ENCODE data around the gene ADAM22. TPM values are rescaled to one million over a fixed set of nuclear protein-coding genes. Genes with fewer than 3 reads are reported as not detected.
"Not testable (repeated sequence)": the region's sequence is repeated elsewhere in the genome, so short reads cannot be mapped to it uniquely, and the experiment has no call there.

The ADAM22 gene
- total RNA-seq, 1 donor from 2014 or later: 1.6 TPM

DNA sequence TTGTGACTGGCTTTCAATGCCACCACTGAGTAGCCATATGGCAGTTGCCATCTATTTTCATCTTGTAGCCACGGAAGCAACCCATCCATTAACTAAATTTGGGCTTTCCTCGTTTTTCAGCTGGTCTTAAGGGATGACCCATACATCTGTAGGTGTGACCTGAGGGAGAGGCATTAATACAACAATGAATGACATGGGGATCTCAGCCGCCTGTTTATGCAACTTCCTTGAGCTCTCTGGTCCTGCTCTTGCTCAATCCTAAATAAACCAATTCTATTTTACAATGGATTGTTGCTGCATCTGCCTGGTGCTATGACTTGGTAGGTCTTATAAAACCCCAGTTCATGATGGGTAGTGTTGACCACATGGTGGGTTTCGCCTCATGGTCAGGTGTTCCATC is 21.9 kb upstream of the ADAM22 start:
- no peaks in the 10 kb centered on the region for H3K4me1 Mint-ChIP-seq (ENCODE audit: low read depth)
- H3K36me3 Mint-ChIP-seq (ENCODE audit: low read depth): peaks cover 3% of the 10 kb centered on the region
- H3K27me3 Mint-ChIP-seq (ENCODE audit: low read depth): no peaks in the 10 kb centered on the region
- no peak for DNase-seq (ENCODE audit: low spot score)
- TF ChIP-seq, protein P1, sequence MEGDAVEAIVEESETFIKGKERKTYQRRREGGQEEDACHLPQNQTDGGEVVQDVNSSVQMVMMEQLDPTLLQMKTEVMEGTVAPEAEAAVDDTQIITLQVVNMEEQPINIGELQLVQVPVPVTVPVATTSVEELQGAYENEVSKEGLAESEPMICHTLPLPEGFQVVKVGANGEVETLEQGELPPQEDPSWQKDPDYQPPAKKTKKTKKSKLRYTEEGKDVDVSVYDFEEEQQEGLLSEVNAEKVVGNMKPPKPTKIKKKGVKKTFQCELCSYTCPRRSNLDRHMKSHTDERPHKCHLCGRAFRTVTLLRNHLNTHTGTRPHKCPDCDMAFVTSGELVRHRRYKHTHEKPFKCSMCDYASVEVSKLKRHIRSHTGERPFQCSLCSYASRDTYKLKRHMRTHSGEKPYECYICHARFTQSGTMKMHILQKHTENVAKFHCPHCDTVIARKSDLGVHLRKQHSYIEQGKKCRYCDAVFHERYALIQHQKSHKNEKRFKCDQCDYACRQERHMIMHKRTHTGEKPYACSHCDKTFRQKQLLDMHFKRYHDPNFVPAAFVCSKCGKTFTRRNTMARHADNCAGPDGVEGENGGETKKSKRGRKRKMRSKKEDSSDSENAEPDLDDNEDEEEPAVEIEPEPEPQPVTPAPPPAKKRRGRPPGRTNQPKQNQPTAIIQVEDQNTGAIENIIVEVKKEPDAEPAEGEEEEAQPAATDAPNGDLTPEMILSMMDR (IDR thresholded peaks at IDR 0.05): no peak
- H3K9me3 Mint-ChIP-seq (ENCODE audit: low read depth): no peaks in the 10 kb centered on the region
- no peak overlapping the region for H3K4me3 Mint-ChIP-seq (ENCODE audit: unreplicated experiment)
- no peak overlapping the region for H3K27ac Mint-ChIP-seq (ENCODE audit: unreplicated experiment)

DNA sequence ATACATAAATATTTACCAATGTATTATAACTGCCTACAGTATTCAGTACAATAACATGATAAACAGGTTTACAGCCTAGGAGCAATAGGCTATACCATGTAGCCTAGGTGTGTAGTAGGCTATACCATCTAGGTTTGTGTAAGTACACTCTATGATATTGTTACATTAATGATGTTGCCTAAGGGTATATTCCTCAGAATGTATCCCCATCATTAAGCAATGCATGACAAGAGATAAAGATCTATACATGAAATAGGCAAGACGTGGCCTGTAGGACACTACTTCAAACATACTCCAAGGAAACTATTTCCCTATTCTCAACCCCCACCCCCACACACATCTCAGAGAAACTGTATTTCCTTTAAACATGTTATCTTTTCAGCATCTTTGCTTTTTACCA is 15.3 kb upstream of the ADAM22 start:
- Mint-ChIP-seq H3K27ac (ENCODE audit: unreplicated experiment) (no peak overlapping the region), H3K4me1 (ENCODE audit: low read depth) (no peaks in the 10 kb centered on the region), H3K9me3 (ENCODE audit: low read depth) (no peaks in the 10 kb centered on the region), H3K27me3 (ENCODE audit: low read depth) (no peaks in the 10 kb centered on the region), H3K36me3 (ENCODE audit: low read depth) (no peaks in the 10 kb centered on the region), H3K4me3 (ENCODE audit: unreplicated experiment) (no peak overlapping the region)
- TF ChIP-seq, protein P1 (IDR thresholded peaks at IDR 0.05): no peak
- no peak for DNase-seq (ENCODE audit: low spot score)

DNA sequence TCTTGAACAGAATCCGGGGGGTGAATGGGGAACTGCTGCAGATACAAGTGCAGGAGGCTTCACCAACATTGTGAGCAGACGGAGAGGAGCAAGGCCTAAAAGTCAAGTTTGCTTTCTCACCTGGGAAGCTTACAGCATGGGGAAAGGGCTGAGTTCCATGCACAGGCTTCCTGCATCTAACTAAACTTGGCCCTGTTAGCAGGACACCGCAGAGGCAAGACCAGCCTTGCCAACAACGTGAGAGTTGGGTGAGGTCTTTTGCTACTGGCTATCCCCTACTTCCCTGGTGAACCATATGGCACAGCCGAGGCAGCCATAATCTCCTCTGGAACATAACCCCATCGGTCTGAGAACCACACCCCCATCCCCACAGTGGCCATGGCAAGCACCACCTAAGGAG is 14.2 kb upstream of the ADAM22 start:
- no peaks in the 10 kb centered on the region for H3K27me3 Mint-ChIP-seq (ENCODE audit: low read depth)
- H3K9me3 Mint-ChIP-seq (ENCODE audit: low read depth): no peaks in the 10 kb centered on the region
- no peak overlapping the region for H3K27ac Mint-ChIP-seq (ENCODE audit: unreplicated experiment)
- H3K4me3 Mint-ChIP-seq (ENCODE audit: unreplicated experiment): no peak overlapping the region
- no peaks in the 10 kb centered on the region for H3K4me1 Mint-ChIP-seq (ENCODE audit: low read depth)
- H3K36me3 Mint-ChIP-seq (ENCODE audit: low read depth): no peaks in the 10 kb centered on the region
- TF ChIP-seq, protein P1 (IDR thresholded peaks at IDR 0.05): no peak
- DNase-seq (ENCODE audit: low spot score): no peak

DNA sequence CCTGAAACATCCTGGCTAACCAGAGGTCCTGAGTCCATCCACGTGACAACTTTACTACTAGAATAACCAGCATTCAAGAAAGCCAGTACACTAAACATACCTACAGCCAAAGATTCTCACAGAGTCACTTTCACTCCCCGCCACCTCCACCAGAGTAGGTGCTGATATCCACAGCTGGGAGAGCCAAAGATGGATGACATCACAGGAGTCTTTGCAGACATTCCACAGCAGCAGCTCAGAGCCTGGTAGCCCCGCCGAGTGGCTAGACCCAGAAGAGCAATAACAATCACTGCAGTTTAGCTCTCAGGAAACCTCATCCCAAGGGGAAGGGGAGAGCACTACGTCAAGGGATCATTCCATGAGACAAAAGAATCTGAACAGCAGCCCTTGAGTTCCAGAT is 13.5 kb upstream of the ADAM22 start:
- TF ChIP-seq, protein P1 (IDR thresholded peaks at IDR 0.05): no peak
- Mint-ChIP-seq H3K4me1 (ENCODE audit: low read depth) (no peaks in the 10 kb centered on the region), H3K27me3 (ENCODE audit: low read depth) (no peaks in the 10 kb centered on the region), H3K27ac (ENCODE audit: unreplicated experiment) (no peak overlapping the region), H3K36me3 (ENCODE audit: low read depth) (no peaks in the 10 kb centered on the region), H3K9me3 (ENCODE audit: low read depth) (no peaks in the 10 kb centered on the region), H3K4me3 (ENCODE audit: unreplicated experiment) (no peak overlapping the region)
- no peak for DNase-seq (ENCODE audit: low spot score)

DNA sequence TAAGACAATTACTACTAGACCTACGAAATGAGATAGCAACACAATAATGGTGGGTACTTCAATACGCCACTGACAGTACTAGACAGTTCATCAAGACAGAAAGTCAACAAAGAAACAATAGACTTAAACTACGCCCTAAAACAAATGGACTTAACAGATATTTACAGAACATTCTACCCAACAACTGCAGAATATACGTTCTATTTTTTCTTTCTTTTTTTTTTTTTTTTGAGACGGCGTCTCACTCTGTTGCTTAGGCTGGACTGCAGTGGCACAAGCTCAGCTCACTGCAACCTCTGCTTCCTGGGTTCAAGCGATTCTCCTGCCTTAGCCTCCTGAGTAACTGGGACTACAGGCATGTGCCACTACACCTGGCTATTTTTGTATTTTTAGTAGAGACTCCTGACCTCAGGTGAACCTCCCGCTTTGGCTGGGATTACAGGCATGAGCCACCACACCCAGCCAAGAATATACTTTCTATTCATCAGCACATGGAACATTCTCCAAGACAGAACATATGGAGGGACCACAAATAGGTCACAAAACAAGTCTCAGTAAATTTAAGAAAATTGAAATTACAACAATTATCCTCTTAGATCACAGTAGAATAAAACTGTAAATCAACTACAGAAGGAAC is 11.2 kb upstream of the ADAM22 start:
- not testable (repeated sequence) for H3K4me3 Mint-ChIP-seq (ENCODE audit: unreplicated experiment); DNase-seq (ENCODE audit: low spot score); H3K9me3 Mint-ChIP-seq (ENCODE audit: low read depth); H3K27ac Mint-ChIP-seq (ENCODE audit: unreplicated experiment); H3K36me3 Mint-ChIP-seq (ENCODE audit: low read depth); H3K27me3 Mint-ChIP-seq (ENCODE audit: low read depth)
- H3K4me1 Mint-ChIP-seq (ENCODE audit: low read depth): peaks cover 13% of the 10 kb centered on the region
